ENCODE measurements around the gene GSC.
"Not testable (repeated sequence)": the region's sequence is repeated elsewhere in the genome, so short reads cannot be mapped to it uniquely, and the experiment has no call there.

GSC gene

DNA sequence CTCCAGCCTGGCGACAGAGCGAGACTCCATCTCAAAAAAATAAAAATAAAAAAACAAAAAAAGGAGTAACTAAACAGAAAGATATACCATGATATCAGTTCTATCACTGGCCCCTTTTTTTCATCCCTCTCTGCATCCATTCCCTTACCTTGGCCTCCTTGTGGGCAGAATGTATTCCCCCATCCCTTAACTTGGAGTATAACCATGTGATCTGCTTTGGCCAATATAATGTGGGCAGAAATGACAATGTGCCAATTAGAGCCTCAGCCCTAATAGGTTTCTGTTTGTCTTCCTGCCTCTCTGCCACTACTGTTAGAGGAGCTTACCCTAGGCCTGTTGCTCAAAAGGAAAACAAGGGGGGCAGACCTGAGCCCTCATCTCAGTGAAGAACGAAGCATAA, 23.8 kb downstream of the GSC start:
- no peak for DNase-seq (ENCODE audit: low spot score)

DNA sequence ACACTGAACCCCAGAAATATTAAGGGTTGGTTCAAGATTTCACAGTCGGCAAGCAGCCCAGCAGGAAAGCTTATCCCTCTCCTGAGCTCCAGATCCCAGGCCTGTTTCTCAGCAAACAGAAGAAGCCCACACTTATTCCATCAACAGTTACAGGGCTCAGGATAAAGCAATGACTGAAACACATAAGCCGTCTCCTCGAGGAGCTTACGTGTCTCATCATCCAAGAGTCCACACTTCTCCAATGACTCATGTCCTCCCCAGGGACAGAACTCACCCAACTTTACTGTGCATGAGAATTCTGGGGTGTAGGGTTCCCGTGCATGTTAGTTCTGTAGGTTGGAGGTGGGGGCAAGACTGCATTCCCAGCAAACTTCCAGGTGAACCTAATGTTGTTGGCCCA, 31.2 kb downstream of the GSC start:
- DNase-seq (ENCODE audit: low spot score) = no peak

DNA sequence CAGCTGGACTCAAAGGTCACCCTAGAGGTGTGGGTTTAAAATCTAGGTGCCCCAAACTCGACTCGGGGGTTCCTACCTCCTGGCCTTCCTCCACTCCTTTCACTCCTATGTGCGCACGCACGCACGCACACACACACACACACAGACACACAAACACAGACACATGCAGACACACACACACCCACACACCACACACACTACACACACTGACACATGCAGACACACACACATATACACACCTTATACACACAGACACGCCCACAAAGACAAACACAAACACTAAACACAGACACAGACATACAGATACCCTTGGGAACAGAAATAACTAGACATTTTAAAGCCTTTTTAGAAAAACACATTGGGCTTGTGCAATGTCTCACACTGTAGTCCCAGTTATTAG, 31.8 kb downstream of the GSC start:
- no peak for DNase-seq (ENCODE audit: low spot score)

DNA sequence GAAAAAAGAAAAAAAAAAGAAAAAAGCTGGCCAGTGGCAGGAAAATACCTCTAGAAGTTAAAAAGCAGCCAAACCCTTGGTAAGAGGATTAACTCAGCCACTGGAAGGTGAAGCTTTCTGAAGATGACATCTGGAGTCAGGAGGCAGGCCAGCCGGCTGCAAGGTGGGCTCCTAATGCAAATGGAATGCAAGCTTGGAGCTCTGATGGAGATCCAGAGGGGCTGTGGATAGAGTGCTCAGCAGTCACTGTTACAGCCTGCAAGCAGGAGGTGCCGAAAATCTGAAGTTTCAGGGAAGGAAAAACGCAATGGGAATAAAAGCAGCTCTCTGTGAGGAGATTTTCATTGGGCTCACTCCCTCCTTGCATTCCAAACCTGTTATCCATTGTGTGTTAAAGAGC, 41.0 kb downstream of the GSC start:
- DNase-seq (ENCODE audit: low spot score) = no peak

- DNase-seq (ENCODE audit: low spot score) = not testable (repeated sequence)
Measured at GRCh38 chr14:94728440-94728839, 41.5 kb downstream of the GSC start.

- DNase-seq (ENCODE audit: low spot score) = not testable (repeated sequence)
Measured at GRCh38 chr14:94726649-94727048, 43.3 kb downstream of the GSC start.

DNA sequence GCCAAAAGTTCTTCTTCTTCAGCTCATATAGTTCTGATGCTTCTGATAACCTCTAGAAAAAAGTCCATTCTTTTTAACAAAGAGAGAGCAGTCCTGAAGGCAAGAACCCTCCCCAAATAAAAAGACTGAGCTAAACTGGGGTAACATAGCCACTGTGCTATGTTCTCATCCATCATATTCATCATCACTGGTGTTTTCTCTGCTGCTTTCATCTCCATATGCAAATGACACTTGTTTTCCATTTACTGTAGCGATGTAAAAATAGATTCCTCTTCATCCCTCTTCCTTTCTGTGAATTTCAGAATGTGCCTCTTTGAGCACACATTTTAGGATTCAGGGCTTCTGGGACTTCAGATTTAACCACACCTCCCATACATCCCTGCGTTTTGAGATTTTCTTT, 44.9 kb downstream of the GSC start:
- DNase-seq (ENCODE audit: low spot score) = no peak

DNA sequence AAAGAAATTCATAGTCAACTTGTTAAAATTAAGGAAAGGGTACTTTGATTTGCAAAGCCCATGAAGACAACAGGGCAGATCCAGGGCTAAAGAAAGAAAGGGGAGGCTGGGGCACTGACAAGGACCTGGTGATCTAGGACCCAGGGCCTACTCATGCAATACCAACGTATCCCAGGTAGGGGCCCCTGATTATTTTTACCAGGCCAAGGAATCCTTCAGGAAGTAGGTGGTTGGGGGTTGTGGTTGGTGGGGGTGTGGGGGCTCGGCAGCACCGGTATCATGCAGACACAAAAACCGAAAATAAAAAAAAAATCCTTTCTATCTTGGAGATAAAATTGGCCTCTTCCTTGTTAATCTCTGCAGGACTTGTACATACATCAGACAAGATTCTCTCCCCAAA, 47.5 kb downstream of the GSC start:
- no peak for DNase-seq (ENCODE audit: low spot score)

Data from putamen (tissue), 1 donor.